GM21723 (cell line): ENCODE measurements around the gene TBC1D8.
A peak's percentile ranks its signal among the peaks of the same experiment; 100 is the strongest.
"Not testable (repeated sequence)": the region's sequence is repeated elsewhere in the genome, so short reads cannot be mapped to it uniquely, and the experiment has no call there.

Source experiments
- ATAC-seq: cut with Tn5 transposase; IDR thresholded peaks from one replicate; pipeline ENCODE4 v1.9.1; 2021; ENCODE audit warnings: mild to moderate bottlenecking, moderate library complexity; ENCODE audit not compliant: unreplicated experiment

TBC1D8 gene

DNA sequence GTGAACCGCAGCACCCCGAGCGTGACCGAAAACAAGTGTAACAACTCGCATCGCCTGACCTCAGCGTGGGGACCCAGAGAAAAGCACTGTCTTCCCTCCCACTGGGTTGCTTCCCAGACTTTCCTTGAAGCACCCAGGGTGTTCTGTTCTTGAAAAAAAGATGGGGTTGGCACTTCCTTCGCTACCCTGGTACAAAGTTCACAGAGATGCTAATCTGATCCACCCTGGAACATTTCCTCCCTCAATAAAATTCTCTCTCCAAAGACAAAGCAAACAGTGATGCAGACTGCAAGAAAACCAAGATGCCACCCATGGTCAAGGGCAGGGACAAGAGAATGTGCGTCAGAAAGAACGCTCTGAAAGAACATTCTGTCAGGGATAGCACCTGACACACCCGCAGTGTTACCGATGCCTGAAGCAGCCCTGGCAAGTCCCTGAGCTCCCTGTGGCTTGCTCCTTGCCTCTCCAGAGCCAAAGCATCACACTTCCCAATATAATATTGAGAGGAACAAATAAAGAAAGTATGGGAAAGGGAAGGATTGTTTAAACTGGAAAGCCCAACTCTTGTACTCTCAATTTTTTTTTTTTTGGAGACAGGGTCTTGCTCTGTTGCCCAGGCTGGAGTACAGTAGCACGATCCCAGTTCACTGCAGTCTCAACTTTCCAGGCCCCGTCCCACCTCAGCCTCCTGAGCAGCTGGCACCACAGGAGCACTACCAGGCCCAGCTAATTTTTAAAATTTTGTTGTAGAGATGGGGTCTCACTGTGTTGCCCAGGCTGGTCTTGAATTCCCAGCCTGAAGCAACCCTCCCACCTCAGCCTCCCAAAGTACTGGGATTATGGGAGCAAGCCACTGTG, 70.7 kb downstream of the TBC1D8 start:
- no peak for ATAC-seq

DNA sequence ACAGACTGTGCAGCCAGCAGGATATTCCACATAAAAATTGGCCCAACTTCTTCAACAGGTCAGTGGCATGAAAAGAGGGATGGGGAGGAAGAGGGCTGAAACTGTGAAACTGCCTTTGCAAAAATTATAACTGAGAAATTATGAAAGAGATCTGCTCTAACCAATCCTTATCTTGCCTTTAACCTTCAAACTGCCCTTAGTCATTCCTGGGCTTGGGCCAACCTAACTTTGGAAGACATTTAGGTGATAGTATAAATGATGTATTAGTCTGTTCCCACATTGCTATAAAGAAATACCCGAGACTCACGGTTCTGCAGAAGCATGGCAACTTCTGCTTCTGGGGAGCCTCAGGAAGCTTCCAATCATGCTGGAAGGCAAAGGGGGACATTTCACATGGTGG, 74.6 kb downstream of the TBC1D8 start:
- ATAC-seq = no peak

DNA sequence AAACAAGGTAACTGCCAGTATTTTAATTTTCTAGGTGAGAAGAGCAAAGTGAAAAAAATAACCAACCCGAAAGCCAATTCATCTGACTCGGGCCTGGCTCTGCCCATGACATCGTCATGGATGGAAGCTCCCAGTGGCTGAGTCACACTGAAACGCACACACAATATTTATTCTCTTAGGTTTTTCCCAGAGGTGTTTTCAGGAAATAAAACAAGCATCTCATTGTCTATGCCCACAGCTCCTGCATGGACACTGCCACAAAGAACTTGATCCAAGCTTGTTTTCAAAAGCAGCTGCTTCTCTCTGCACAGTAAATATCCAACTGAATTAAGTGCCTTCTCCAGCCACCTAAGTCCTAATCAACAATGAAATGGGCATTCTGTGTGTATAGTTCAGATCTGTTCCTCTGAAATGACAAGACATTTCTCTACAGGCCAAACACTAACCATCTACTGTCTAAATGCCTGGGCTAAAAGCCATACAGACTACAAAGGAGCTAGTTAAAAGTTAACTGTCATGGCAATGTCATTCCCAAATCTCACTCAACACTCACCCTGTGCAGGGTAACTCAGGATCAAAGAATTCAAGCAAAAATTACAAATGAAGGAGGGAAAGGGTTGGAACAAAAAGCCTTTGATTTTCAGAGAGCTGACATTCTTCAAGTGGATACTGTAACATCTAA, 86.2 kb downstream of the TBC1D8 start:
- ATAC-seq = peak; percentile 82

DNA sequence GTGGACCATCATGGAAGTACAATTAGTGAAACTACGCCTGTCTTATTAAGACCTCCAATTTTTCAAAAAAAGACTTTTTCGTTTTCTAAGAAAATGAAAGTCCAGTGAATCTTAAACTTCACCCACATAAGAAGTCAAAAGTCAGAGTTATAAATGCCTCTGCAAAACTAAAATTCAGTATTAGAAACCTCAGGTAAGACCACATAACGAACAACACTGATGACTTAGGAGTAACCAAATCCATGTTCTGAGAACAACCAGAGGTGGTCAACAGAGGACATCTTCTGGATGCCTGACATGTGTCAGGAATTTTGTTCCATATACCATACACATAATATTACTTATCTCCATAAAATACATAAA, 86.7 kb downstream of the TBC1D8 start:
- ATAC-seq = peak; percentile 22

DNA sequence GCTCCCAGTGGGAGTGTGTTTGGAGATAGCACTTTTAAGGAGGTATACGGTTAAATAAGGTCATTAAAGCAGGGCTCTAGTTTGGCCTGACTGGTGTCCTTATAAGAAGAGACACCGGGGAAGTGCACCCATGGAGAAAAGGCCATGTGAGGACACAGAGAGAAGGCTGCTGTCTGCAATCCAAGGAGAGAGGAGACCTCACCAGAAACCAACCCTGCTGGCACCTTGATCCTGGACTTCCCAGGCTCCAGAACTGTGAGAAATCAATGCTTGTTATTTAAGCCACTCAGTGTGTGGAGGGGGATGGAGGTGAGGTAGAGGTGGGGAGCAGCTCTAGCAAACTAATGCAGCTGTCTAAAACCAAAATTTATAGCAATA, 87.1 kb downstream of the TBC1D8 start:
- peak; percentile 9 for ATAC-seq

DNA sequence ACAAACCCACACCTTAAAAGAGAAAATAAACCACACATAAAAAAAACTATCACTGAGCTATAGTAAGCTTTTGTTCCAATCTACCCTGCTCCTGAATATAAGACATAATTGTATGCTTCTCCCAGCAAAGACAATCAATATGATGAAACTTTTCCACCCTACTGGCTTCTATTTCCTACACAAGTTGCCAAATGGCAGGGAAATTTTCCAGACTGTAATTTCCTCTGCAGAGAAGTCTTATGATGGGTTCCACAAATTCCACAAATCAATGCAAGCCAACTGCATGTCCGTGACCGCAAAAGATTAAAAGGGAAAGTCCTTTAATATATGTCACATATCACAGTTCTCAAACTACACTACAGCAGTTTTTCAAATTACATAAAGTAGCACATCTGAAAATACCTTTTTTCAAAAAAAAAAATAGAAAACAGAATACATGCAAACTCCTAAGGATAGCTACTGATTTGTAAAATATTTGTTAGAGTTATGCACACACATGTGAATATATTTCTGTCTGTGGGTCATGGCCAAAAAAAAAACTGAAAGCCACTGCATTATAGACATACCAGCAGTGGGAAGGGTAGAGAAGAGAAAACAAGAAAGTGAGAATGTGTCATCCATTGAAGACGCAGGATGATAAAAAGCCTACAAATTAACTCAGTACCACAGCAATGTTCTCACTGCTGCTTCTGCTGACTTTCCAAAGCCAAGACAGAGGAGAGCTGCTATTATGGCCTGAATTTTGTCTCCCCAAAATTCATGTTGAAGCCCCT, 87.6 kb downstream of the TBC1D8 start:
- ATAC-seq = no peak

DNA sequence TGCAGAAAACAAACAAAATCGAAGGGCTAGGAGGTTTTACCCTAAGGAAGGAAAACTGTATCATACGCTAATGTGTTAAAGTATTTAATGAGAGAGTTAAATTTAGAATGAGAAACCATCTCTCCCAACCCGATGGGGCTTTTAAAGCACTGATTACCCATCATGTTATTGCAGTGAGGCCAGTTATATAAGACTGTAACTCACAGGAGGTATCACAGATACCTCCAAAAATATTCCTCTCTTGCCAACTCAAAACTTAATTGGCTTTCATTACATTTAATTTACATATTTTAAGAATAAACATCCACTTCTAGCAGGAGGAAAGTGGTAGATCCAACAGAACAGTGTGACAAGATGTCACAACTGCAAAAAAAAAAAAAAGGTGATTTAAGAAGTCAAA, 92.8 kb downstream of the TBC1D8 start:
- ATAC-seq = no peak

DNA sequence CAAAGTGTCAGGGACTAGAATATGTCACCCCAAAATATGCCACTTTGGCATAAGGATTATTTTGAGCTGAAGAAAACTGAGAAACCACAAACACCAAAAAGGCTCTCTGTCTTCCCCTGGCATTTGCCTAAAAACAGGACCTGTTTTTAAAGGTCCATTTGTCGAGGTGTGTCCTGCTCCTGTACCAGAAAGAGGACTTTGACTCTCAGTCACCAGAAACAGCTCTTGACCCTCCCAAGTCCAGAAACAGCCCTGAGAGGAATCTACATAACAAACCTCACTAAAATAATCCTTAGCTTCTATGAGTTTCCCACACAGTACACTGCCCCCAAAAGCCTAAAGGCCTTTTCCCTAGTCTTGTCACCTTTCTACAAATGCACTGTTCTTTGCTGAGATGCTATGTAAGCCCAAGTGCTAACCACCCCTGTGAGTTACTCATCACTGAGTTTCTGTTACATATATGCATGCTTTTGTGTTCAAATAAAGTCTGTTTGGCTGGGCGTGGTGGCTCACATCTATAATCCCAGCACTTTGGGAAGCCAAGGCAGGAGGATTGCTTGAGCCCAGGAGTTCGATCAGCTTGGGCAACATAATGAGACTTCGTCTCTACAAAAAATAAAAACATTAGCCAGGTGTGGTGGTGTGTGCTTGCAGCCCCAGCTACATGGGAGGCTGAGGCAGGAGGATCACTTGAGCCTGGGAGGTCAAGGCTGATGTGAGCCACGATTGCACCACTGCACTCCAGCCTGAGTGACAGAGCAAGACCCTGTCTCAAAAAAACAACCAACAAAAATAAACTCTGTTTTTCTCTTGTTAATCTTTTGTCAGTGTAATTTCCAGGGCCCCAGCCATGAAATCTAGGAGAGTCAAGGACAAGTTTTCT, 93.9 kb downstream of the TBC1D8 start:
- no peak for ATAC-seq

DNA sequence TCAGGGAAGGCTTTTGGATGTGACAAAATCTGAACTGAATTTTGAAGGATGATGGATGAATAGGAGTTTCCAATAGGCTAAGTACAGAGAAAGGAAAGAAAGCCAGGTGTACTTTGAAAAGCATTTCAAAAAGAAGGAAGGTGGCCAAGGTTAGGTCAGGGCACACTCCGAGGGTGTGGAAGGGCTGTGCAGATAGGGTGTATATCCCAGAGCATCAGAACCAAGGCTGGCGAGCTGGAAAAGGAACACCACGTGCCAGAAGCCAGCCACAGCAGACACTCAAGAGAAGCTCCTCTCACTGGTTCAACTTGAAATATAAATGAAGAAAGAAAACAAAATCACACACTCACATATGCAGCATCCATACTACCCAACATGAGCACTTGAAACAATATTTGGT, 98.1 kb downstream of the TBC1D8 start:
- no peak for ATAC-seq

DNA sequence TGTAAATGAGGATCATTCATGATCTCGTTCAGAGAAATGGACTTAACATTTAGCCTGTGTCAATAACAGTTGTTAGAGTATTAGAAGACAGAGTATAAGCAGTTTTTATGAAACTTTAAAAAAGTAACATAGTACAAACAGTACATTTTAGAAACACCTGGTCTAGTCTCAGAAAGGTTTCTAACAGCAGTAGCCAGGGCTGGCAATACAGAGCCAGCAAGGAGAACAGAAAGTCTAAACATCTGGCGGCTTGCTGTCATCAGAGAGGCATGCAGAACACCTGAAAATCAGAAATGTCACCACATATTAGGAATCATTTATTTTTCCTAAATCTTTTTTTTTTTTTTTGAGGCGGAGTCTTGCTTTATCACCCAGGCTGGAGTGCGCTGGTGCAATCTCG, 99.0 kb downstream of the TBC1D8 start:
- no peak for ATAC-seq

DNA sequence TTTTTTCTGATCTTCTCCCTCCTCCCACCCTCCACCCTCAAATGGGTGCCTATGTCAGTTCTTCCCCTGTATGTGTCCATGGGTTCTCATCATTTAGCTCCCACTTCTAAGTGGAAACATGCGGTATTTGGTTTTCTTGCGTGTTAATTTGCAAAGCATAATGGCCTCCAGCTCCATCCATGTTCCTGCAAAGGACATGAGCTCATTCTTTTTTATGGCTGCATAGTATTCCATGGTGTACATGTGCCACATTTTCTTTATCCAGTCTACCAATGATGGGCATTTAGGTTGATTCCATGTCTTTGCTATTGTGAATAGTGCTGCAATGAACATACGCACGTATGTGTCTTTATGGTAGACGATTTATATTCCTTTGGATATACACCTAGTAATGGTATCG, 100.3 kb downstream of the TBC1D8 start:
- not testable (repeated sequence) for ATAC-seq

DNA sequence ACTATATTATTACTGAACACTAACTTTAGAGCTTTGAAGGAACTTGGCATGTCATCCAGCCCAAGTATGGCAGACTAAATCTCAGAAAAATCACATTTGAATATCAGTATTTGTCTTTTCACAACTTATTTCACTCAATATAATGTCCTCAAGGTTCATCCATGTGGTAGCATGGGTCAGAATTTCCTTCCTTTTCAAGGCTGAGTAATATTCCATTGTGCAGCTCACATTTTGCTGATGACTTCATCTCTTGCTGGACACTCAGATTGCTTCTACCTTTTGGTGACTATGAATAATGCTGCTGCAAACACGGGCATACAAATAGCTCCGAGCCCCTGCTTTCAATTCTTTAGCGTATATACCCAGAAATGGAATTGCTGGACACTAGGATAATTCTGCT, 102.4 kb downstream of the TBC1D8 start:
- no peak for ATAC-seq

DNA sequence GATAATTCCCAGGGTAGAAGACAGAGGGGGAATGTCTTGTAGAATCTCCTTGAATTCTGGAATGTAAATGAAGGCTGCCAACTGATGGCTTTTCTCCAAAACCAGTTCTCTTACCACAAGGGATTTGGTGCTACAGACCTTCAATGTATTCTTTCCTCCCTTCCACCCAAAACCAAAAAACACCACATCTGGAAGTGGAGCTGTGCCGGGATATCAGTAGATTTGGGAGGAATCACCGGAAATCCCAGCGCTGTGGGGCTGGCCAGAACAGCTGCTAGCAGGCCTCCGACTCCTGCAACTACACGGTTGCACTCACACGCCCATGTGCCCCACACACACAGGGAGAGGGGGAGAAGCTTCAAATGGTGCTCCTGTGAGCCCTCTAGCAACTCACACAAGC, 103.4 kb downstream of the TBC1D8 start:
- no peak for ATAC-seq

DNA sequence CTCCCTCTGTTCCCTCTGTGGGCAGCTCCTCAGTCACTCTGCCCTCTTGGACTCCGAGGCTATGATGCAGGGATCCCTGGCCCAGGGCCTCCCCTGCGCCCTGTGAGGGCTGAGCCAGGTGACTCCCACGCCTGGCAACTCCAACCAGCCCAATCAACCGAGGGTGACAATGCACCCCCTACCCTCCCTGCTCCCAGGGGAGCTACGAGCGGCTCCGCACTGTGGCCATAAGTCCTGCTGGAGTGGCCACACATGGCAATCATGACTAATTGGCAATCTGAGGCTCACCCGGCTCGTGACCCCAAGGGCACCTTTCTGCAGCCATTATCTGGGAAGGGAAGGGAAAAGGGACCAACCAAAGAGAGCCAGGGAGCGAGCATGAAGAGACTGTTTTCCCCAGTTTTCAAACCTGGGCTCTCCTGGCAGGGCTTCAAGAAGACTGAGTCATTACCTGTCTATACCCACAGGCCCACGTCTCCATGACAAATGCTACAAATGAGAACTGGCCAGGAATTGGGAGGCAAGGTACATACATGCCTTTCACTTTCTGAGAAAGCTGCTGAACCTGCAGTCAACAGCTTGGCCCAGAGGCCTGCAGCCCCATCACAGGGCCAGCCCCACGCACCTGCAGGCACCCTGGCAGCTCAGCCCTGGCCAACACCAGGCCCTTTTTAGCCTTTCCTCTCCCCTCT, 104.0 kb downstream of the TBC1D8 start:
- ATAC-seq = no peak

DNA sequence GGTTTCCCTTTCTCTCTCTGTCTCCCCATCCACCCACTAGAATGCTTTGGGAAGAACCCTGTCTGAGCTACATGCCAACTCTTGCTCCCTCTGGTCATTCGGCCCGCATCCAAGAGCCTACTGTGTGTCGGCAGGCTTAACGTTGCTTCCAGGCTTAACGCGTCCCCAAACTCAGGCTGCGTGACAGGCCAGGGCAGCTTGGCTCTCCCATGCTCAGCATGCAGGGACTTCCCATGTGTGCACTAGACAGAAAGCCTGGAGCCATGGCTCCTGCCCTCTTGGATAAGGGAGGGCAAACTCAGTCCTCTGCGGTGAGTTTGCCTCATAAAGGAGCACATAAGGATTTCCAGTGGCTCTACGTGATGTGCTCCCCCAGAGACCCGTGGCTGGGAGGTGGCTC, 105.9 kb downstream of the TBC1D8 start:
- no peak for ATAC-seq

DNA sequence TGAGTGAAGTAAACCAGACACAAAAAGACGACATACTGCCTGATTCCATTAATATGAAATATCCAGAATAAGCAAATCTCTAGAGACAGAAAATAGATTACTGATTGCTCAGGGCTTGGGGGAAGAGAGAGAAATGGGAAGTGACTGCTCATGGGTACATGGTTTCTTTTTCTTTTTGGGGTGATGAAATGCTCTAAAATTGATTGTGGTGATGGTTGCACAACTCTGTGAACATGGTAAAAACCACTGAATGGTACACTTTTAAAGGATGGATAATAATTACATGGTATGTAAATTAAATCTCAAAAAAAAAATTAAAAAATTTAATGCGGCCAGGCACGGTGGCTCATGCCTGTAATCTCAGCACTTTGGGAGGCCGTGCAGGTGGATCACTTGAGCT, 109.8 kb downstream of the TBC1D8 start:
- ATAC-seq = no peak

DNA sequence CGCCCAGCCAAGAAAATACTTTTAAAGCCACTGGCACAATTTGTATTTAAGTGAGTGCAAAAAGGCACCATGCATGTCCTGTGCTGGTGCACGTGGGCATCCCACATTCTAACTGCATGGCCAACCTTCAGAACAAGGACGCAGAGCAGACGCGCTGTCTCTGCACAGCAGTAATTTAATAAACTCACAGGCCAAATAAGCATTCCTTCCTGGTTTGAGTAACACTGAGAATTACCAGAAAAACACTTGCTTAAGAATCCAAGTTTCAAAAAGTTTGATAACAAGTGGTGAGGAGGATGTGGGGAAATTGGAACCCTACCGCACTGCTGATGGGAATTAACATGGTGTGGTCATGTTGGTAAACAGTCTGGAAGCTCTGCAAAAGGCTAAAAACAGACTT, 110.4 kb downstream of the TBC1D8 start:
- ATAC-seq = no peak

DNA sequence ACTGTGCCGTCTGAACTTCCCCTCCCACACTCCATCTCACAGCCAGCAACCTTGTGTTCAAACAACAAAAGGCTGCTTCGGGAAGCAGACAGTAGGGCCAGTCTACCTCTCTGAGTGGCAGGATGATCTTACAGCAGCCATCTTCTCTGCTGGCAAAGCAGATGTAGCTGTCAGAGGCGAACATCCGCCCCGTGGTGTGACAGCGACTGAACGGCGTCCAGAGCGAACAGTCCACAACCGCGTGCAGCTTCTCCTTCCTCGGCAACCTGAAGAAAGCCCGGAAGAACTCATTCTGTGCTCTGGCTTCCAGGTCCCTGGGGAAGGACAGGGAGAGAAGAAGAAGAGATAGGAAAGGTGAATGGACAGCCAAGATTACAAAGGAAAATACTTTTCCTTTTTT, 111.1 kb downstream of the TBC1D8 start:
- no peak for ATAC-seq

DNA sequence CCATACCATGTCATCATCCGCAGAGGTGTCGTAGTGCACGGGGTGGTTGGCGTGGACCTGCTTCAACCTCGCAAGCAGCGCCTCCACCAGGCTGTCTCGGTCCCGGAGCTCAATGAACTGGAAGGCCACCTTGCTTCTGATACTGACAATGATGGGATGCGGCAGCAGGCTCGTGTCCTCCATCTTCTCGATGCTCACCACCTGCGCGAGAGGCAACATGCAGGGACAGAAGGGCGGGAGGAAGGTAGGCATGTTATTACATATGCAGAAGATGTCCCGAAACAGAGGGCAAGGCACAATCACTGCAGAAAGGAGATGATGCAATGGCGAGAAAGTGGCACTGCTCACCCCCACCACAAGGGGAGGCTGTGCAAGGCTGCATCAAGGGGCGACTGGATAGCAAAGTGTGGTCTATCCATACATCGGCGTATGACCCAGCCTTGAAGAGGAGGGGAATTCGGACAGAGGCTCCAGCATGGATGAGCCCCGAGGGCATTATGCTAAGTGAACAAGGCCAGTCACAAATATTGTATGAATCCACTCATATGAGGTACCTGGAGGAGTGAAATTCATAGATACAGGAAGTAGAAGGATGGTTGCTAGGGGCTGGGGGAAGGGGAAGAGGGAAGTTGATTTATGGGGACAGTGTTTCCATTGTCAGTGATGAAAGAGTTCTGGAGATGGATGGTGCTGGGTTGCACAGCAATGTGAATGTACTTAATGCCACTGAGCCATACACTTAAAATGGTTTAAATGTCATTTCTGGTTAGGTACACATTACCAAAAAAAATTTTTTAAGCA, 112.5 kb downstream of the TBC1D8 start:
- no peak for ATAC-seq
